Thymus (tissue), 11 donors: ENCODE measurements around the gene SETBP1. TPM values are rescaled to one million over a fixed set of nuclear protein-coding genes. Genes with fewer than 3 reads are reported as not detected.

Experiments used
- DNase-seq, 9 donors: peaks; one replicate each; pipeline ENCODE4 v3.0.0-alpha.2; 2013; ENCODE audit warnings: low spot score in 9 of 9, low read depth in 6 of 9, missing footprints in 1 of 9
- H3K27ac ChIP-seq, 2 donors: one replicate each; pipeline ENCODE4 v1.5.1; 2013; ENCODE audit warnings: control low read depth in 1 of 2, low read depth in 1 of 2, low read length in 1 of 2, mild to moderate bottlenecking in 1 of 2, moderate library complexity in 1 of 2
- H3K27me3 ChIP-seq, 2 donors: one replicate each; pipeline ENCODE4 v1.5.1; 2013; ENCODE audit warnings: low read length in 1 of 2; ENCODE audit not compliant: control insufficient read depth in 2 of 2, insufficient read depth in 1 of 2
- H3K36me3 ChIP-seq, 2 donors: one replicate each; pipeline ENCODE4 v1.5.1; 2013; ENCODE audit warnings: low read length in 1 of 2, mild to moderate bottlenecking in 1 of 2, moderate library complexity in 1 of 2; ENCODE audit not compliant: control insufficient read depth in 2 of 2, insufficient read depth in 2 of 2
- H3K4me1 ChIP-seq, 2 donors: one replicate each; pipeline ENCODE4 v1.5.1; 2013; ENCODE audit warnings: low read length in 2 of 2; ENCODE audit not compliant: control insufficient read depth in 2 of 2, insufficient read depth in 2 of 2
- H3K4me3 ChIP-seq, 2 donors: one replicate each; pipeline ENCODE4 v1.5.1; 2013; ENCODE audit warnings: low read length in 2 of 2, control low read depth in 1 of 2, mild to moderate bottlenecking in 1 of 2
- H3K9me3 ChIP-seq, 2 donors: one replicate each; pipeline ENCODE4 v1.5.1; 2013; ENCODE audit warnings: low read length in 1 of 2, mild to moderate bottlenecking in 1 of 2; ENCODE audit not compliant: control insufficient read depth in 2 of 2, insufficient read depth in 1 of 2
- WGBS: extraction: QIAGEN DNeasy Blood & Tissue Kit; methylation state at CpG from one replicate; pipeline ENCODE4 v1.1.7; 2013; 5-methylcytosine and 5-hydroxymethylcytosine counted together
- polyA plus RNA-seq: library from polyadenylated mRNA; stranded (reverse); fragments of 200-250 nt; gene quantifications from one replicate; pipeline ENCODE4 v1.2.3, GENCODE V29; 2013
- total RNA-seq: library from RNA; stranded (reverse); fragments of 120-200 nt; gene quantifications from one replicate; pipeline ENCODE4 v1.2.4, GENCODE V29; 2013
- donor health status: healthy.

The SETBP1 gene
- total and polyA plus RNA-seq, 2 donors = 3.3 to 8.5 TPM

- peaks cover 0 to 5% of the 10 kb centered on the region in 2 donors for H3K4me1 ChIP-seq
- H3K27me3 ChIP-seq = no peaks in the 10 kb centered on the region
- H3K36me3 ChIP-seq = no peaks in the 10 kb centered on the region
- no peak for DNase-seq
- no peak overlapping the region for H3K27ac ChIP-seq
- no peaks in the 10 kb centered on the region for H3K9me3 ChIP-seq
- H3K4me3 ChIP-seq = no peak overlapping the region
- WGBS = 97% methylated on average over 3 of the region's 3 CpGs
Observed at GRCh38 chr18:44737623-44738022, 56.9 kb downstream of the SETBP1 start.

GRCh38 chr18:44740000-44740399 is 59.3 kb downstream of the SETBP1 start:
- DNase-seq = no peak
- Histone ChIP-seq H3K27me3 (no peaks in the 10 kb centered on the region), H3K4me1 (peaks cover 0 to 8% of the 10 kb centered on the region in 2 donors), H3K9me3 (no peaks in the 10 kb centered on the region), H3K4me3 (no peak overlapping the region), H3K27ac (no peak overlapping the region), H3K36me3 (no peaks in the 10 kb centered on the region)
- 97% methylated on average over 5 of the region's 5 CpGs for WGBS

- H3K27me3 ChIP-seq = no peaks in the 10 kb centered on the region
- no peaks in the 10 kb centered on the region for H3K36me3 ChIP-seq
- 94% methylated on average over 2 of the region's 2 CpGs for WGBS
- no peak overlapping the region for H3K27ac ChIP-seq
- no peaks in the 10 kb centered on the region for H3K9me3 ChIP-seq
- peaks cover 0 to 8% of the 10 kb centered on the region in 2 donors for H3K4me1 ChIP-seq
- H3K4me3 ChIP-seq = no peak overlapping the region
- DNase-seq = no peak
Observed at GRCh38 chr18:44741085-44741484, 60.4 kb downstream of the SETBP1 start.

GRCh38 chr18:44741511-44741910 is 60.8 kb downstream of the SETBP1 start:
- H3K27ac ChIP-seq = no peak overlapping the region
- H3K4me3 ChIP-seq = no peak overlapping the region
- DNase-seq = no peak
- H3K4me1 ChIP-seq = peaks cover 0 to 8% of the 10 kb centered on the region in 2 donors
- WGBS = 95% methylated on average over 5 of the region's 5 CpGs
- H3K27me3 ChIP-seq = no peaks in the 10 kb centered on the region
- H3K9me3 ChIP-seq = no peaks in the 10 kb centered on the region
- no peaks in the 10 kb centered on the region for H3K36me3 ChIP-seq

GRCh38 chr18:44742126-44742525 is 61.4 kb downstream of the SETBP1 start:
- no peak overlapping the region for H3K27ac ChIP-seq

GRCh38 chr18:44742718-44743311 is 62.1 kb downstream of the SETBP1 start:
- 89% methylated on average over 3 of the region's 3 CpGs for WGBS
- no peak for DNase-seq
- Histone ChIP-seq H3K36me3 (no peaks in the 10 kb centered on the region), H3K4me3 (no peak overlapping the region), H3K9me3 (no peaks in the 10 kb centered on the region), H3K27ac (no peak overlapping the region), H3K4me1 (peaks cover 0 to 8% of the 10 kb centered on the region in 2 donors), H3K27me3 (no peaks in the 10 kb centered on the region)

More at GRCh38 chr18:44742126-44742525, 61.4 kb downstream of the SETBP1 start:
- Histone ChIP-seq H3K27me3 (no peaks in the 10 kb centered on the region), H3K4me3 (no peak overlapping the region), H3K9me3 (no peaks in the 10 kb centered on the region), H3K4me1 (peaks cover 0 to 8% of the 10 kb centered on the region in 2 donors), H3K36me3 (no peaks in the 10 kb centered on the region)
- WGBS = over 99% methylated on average over 3 of the region's 3 CpGs
- DNase-seq = no peak

- no peaks in the 10 kb centered on the region for H3K27me3 ChIP-seq
- no peak overlapping the region for H3K4me3 ChIP-seq
- DNase-seq = no peak
- no peaks in the 10 kb centered on the region for H3K36me3 ChIP-seq
- H3K9me3 ChIP-seq = no peaks in the 10 kb centered on the region
- peaks cover 0 to 8% of the 10 kb centered on the region in 2 donors for H3K4me1 ChIP-seq
- WGBS = 95% methylated on average over 2 of the region's 2 CpGs
- no peak overlapping the region for H3K27ac ChIP-seq
Observed at GRCh38 chr18:44743631-44744030, 62.9 kb downstream of the SETBP1 start.

- no peak overlapping the region for H3K4me3 ChIP-seq
- H3K27ac ChIP-seq = no peak overlapping the region
- no peaks in the 10 kb centered on the region for H3K9me3 ChIP-seq
- no peaks in the 10 kb centered on the region for H3K36me3 ChIP-seq
- H3K4me1 ChIP-seq = peaks cover 0 to 8% of the 10 kb centered on the region in 2 donors
- WGBS = 98% methylated on average over 50 of the region's 50 CpGs
- DNase-seq = no peak
- no peaks in the 10 kb centered on the region for H3K27me3 ChIP-seq
Observed at GRCh38 chr18:44744161-44745121, 63.8 kb downstream of the SETBP1 start.

GRCh38 chr18:44747157-44747556 is 66.5 kb downstream of the SETBP1 start:
- 86% methylated on average over 1 of the region's 1 CpG for WGBS
- no peak for DNase-seq
- no peak overlapping the region for H3K27ac ChIP-seq
- H3K9me3 ChIP-seq = no peaks in the 10 kb centered on the region
- H3K36me3 ChIP-seq = no peaks in the 10 kb centered on the region
- H3K4me3 ChIP-seq = no peak overlapping the region
- H3K4me1 ChIP-seq = peaks cover 0 to 8% of the 10 kb centered on the region in 2 donors
- H3K27me3 ChIP-seq = no peaks in the 10 kb centered on the region
